C4-2B (cell line): ENCODE results near the gene EMC7.

Experiments
- H3K27ac ChIP-seq: fragments of 450-650 bp; 2 replicates; pipeline ENCODE4 v1.5.1; 2017
- ZFX ChIP-seq: fragments of 450-650 bp; IDR thresholded peaks from 2 replicates; pipeline ENCODE4 v1.6.1; 2017
- TF ChIP-seq, protein P1 (sequence below): fragments of 450-650 bp; conservative IDR thresholded peaks from 2 replicates; pipeline ENCODE4 v1.5.1; 2017; ENCODE audit warnings: mild to moderate bottlenecking

The EMC7 gene

DNA sequence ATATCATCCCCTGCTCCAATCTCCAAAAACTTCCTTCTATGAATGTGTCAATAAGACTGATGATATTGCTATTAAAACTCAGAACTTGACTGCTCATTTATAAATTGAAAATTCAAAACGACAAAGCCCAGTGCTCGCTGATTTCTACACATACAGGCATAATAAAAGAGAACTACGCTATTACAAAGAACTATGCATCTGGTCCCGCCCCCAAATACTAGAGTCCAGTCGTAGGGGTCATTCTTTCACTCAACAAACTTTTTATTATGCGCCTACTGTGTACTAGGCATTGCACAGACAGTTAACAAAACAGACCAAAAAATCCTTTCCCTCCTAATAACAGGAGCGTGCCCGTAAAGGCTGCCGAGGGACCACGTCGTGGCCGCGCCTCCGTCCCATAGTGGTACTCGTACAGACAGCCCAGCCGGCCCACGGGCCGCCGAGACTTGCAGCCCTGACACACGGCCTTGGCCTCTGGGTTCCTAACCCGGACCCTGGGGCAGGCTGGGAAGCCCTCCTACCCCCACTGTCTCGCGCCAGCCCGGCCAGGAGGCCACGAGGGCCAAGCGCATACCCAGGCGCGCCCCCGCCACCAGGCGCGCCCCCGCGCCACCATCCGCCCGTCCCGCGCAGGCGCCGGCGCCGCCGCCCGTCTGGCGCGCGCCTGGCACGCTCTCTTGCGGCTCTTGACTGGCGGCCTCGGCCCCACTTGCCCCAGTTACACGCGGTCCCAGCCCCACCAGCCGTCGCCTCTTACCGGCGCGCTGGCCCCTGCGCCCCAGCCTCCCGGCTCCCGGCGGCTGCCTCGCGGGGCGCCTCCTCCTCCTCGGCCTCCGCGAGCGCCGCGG is 63.4 kb downstream of the EMC7 start:
- peak overlapping the region; percentile 91 for H3K27ac ChIP-seq
- TF ChIP-seq ZFX = no peak
- TF ChIP-seq, protein P1, sequence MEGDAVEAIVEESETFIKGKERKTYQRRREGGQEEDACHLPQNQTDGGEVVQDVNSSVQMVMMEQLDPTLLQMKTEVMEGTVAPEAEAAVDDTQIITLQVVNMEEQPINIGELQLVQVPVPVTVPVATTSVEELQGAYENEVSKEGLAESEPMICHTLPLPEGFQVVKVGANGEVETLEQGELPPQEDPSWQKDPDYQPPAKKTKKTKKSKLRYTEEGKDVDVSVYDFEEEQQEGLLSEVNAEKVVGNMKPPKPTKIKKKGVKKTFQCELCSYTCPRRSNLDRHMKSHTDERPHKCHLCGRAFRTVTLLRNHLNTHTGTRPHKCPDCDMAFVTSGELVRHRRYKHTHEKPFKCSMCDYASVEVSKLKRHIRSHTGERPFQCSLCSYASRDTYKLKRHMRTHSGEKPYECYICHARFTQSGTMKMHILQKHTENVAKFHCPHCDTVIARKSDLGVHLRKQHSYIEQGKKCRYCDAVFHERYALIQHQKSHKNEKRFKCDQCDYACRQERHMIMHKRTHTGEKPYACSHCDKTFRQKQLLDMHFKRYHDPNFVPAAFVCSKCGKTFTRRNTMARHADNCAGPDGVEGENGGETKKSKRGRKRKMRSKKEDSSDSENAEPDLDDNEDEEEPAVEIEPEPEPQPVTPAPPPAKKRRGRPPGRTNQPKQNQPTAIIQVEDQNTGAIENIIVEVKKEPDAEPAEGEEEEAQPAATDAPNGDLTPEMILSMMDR = no peak
